Tibial artery (tissue), 4 donors: ENCODE data around the gene ROBO1.

Experiments
- DNase-seq, 2 donors: peaks; one replicate each; pipeline ENCODE4 v3.0.0-alpha.2; 2019
- H3K27ac ChIP-seq, 2 donors: fragments of 200-600 bp; sonication (generic) in 1 of 2; 1 replicate in 1 of 2; 2 replicates in 1 of 2; pipeline ENCODE4 v1.5.1; 2018 to 2019; ENCODE audit warnings: mild to moderate bottlenecking in 1 of 2
- H3K27me3 ChIP-seq, 2 donors: fragments of 200-600 bp; sonication (generic) in 1 of 2; one replicate each; pipeline versions ENCODE4 v1.5.1 to v1.6.0; 2016 to 2019
- H3K36me3 ChIP-seq, 3 donors: fragments of 200-600 bp; sonication (generic) in 2 of 3; one replicate each; pipeline ENCODE4 v1.5.1; 2016 to 2019; ENCODE audit warnings: mild to moderate bottlenecking in 2 of 3
- H3K4me1 ChIP-seq, 4 donors: fragments of 200-600 bp; sonication (generic) in 2 of 4; 1 replicate in 3 of 4; 2 replicates in 1 of 4; pipeline ENCODE4 v1.5.1; 2016 to 2019
- H3K4me3 ChIP-seq, 2 donors: fragments of 200-600 bp; sonication (generic) in 1 of 2; 1 replicate in 1 of 2; 2 replicates in 1 of 2; pipeline ENCODE4 v1.5.1; 2018 to 2019; ENCODE audit warnings: mild to moderate bottlenecking in 2 of 2
- H3K9me3 ChIP-seq, 3 donors: fragments of 200-600 bp; sonication (generic) in 1 of 3; one replicate each; pipeline ENCODE4 v1.5.1; 2016 to 2019
- intact Hi-C: fragments of 100-400 bp; cut with DNase I; formaldehyde crosslinking; loops from one replicate; pipeline ENCODE4 v1.15.0; 2023; ENCODE audit warnings: low total_unique reads
- TF ChIP-seq, protein P1 (sequence below), 2 experiments: fragments of 200-600 bp in 1 of 2; fragments of 450-650 bp in 1 of 2; IDR thresholded peaks; one replicate each; pipeline ENCODE4 v1.5.1; 2017 to 2019; ENCODE audit warnings: antibody characterized with exemption in 2 of 2, mild to moderate bottlenecking in 1 of 2, moderate library complexity in 1 of 2

The ROBO1 gene

DNA sequence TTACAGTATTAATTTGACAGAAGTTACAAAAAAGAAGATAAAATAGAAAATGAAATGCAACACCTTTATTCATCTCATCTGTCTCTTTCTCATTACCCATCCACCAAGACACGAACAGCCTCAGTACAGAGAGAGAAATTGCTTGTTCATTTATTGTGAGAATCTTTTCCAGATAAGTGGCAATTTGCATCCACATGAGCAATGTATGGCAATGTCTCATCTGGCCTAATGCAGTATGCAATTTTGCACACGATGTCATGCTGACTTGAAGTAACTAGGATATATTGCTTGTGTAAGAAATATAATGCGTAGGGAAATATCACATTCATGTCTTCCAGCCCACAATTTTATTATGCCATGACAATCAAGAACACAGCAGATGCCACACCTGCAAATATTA, 866.9 kb downstream of the ROBO1 start:
- H3K27me3 ChIP-seq: no peaks in the 10 kb centered on the region
- no peak overlapping the region for H3K4me3 ChIP-seq
- TF ChIP-seq, protein P1, sequence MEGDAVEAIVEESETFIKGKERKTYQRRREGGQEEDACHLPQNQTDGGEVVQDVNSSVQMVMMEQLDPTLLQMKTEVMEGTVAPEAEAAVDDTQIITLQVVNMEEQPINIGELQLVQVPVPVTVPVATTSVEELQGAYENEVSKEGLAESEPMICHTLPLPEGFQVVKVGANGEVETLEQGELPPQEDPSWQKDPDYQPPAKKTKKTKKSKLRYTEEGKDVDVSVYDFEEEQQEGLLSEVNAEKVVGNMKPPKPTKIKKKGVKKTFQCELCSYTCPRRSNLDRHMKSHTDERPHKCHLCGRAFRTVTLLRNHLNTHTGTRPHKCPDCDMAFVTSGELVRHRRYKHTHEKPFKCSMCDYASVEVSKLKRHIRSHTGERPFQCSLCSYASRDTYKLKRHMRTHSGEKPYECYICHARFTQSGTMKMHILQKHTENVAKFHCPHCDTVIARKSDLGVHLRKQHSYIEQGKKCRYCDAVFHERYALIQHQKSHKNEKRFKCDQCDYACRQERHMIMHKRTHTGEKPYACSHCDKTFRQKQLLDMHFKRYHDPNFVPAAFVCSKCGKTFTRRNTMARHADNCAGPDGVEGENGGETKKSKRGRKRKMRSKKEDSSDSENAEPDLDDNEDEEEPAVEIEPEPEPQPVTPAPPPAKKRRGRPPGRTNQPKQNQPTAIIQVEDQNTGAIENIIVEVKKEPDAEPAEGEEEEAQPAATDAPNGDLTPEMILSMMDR (IDR thresholded peaks at IDR 0.05): no peak
- intact Hi-C loops: no loop called here
- no peaks in the 10 kb centered on the region for H3K9me3 ChIP-seq
- H3K4me1 ChIP-seq: no peaks in the 10 kb centered on the region
- no peak overlapping the region for H3K27ac ChIP-seq
- DNase-seq: no peak
- no peaks in the 10 kb centered on the region for H3K36me3 ChIP-seq

DNA sequence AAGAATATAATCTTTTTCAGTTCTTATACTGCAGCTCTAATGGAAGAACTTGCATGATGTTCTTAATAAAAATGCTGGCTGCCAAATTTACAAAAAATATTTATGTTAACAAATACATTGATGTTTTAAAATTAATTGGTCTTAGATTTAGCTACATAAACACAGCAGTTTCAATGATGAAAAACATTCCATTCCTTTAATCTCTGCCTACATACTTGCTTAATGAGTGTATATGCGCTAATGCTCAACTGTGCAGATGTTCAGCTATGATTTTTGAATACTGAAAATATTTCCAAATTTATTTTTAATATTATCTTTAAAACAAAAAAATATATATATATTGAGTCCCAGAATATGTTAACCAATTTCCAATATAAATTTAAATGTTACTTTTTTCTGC, 867.4 kb downstream of the ROBO1 start:
- intact Hi-C loops: no loop called here
- Histone ChIP-seq H3K4me3 (no peak overlapping the region), H3K4me1 (peaks cover 0 to 4% (median 0%) of the 10 kb centered on the region in 4 donors), H3K36me3 (no peaks in the 10 kb centered on the region), H3K9me3 (no peaks in the 10 kb centered on the region), H3K27ac (no peak overlapping the region), H3K27me3 (no peaks in the 10 kb centered on the region)
- DNase-seq: no peak
- TF ChIP-seq, protein P1 (IDR thresholded peaks at IDR 0.05): no peak

DNA sequence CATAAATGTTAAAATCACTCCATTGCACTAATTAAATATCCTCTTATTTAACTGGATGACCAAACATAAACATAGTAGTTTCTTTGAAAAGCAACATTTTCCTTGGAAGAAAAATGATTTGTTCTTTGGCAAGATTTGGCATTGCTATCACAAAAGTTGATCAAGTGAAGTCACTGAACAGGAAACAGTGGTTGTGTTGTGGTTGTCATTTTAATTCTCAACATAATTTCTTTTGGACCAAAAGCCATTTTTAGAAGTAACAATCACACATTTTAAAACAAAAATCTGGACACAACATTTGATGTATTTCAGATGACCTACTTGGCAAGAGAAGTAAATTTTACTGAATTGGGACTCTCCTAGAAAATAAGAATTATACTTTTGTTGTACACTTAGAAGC, 872.3 kb downstream of the ROBO1 start:
- no peak for DNase-seq
- intact Hi-C loops: no loop called here
- Histone ChIP-seq H3K36me3 (no peaks in the 10 kb centered on the region), H3K4me1 (peaks cover 0 to 6% (median 0%) of the 10 kb centered on the region in 4 donors), H3K4me3 (no peak overlapping the region), H3K27ac (no peak overlapping the region), H3K9me3 (no peaks in the 10 kb centered on the region), H3K27me3 (no peaks in the 10 kb centered on the region)
- TF ChIP-seq, protein P1 (IDR thresholded peaks at IDR 0.05): no peak

DNA sequence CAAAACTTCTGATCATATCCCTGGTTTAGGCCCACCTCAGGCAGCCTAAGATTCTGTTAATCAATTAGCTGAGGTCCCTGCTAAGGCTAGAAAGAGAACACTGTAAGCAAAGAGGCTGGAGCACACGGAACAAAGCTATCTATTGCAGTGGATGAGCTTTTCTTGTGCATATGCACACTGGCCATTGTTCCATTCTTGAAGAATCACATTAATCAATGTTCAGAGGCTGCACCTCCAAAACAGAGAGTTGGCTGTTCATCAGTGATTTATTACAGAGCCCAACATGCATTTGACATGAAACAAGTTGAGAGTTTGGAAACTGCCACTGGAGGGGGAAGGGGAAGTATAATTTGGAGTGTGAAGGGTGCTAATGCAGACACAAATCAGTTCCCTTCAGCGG, 873.0 kb downstream of the ROBO1 start:
- peaks cover 0 to 6% (median 0%) of the 10 kb centered on the region in 4 donors for H3K4me1 ChIP-seq
- intact Hi-C loops: no loop called here
- no peak overlapping the region for H3K4me3 ChIP-seq
- H3K27me3 ChIP-seq: no peaks in the 10 kb centered on the region
- H3K36me3 ChIP-seq: no peaks in the 10 kb centered on the region
- H3K27ac ChIP-seq: no peak overlapping the region
- no peak for DNase-seq
- H3K9me3 ChIP-seq: no peaks in the 10 kb centered on the region
- TF ChIP-seq, protein P1 (IDR thresholded peaks at IDR 0.05): no peak

DNA sequence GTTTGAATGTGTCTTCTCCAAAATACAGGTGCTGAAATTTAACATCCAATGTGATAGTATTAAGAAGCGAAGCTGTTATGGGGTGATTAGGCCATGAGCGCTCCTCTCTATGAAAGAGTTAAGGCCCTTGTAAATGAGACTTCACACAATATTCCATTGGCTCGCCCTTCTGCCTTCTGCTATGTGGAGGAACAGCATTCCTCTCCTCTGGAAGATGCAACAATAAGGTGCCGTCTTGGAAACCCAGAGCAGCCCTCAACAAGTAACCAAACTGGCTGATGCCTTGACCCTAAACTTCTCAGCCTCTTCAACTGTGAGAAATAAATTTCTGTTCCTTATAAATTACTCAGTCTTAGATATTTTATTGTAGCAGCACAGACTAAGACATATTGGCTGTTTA, 874.6 kb downstream of the ROBO1 start:
- Histone ChIP-seq H3K36me3 (no peaks in the 10 kb centered on the region), H3K4me3 (no peak overlapping the region), H3K9me3 (no peaks in the 10 kb centered on the region), H3K4me1 (peaks cover 0 to 19% (median 3%) of the 10 kb centered on the region in 4 donors), H3K27me3 (no peaks in the 10 kb centered on the region), H3K27ac (no peak overlapping the region)
- TF ChIP-seq, protein P1 (IDR thresholded peaks at IDR 0.05): no peak
- intact Hi-C loops: no loop called here
- no peak for DNase-seq

DNA sequence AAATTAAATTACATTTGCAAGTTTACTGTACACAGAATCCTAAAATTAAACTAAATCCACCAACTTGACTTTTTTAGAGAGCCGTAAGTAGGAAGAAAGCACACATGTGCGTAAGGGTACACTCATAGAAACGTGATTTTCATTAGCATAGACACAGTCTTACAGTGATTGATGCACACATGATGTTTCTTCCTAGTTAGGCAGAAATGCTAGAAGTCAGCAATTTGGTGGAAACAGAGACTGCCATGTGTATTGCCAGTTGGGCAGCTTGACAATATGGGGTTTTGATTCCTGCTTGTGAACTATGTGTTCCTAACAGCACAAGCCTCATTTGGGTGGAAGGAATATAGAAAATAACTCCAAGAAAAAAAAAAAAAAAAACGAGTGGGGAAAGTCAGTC, 878.5 kb downstream of the ROBO1 start:
- Histone ChIP-seq H3K9me3 (no peaks in the 10 kb centered on the region), H3K27ac (peak overlapping the region in 1 of 2 donors; percentile 1), H3K4me3 (no peak overlapping the region), H3K36me3 (no peaks in the 10 kb centered on the region), H3K27me3 (no peaks in the 10 kb centered on the region), H3K4me1 (peaks cover 0 to 30% (median 3%) of the 10 kb centered on the region in 4 donors)
- DNase-seq: no peak
- TF ChIP-seq, protein P1 (IDR thresholded peaks at IDR 0.05): no peak
- intact Hi-C loops: no loop called here
